DOHH2 (cell line): ENCODE data around the gene TPCN1.
A peak's percentile ranks its signal among the peaks of the same experiment; 100 is the strongest.

Experiments used
- H3F3A ChIP-seq: fragments of 200-600 bp; sonication (generic), shearing (Covaris generic); 2 replicates; pipeline ENCODE4 v1.6.0; 2016; ENCODE audit warnings: antibody characterized with exemption, mild to moderate bottlenecking; ENCODE audit not compliant: control insufficient read depth, insufficient read depth
- H3K27ac ChIP-seq: fragments of 200-600 bp; sonication (generic); 2 replicates; pipeline ENCODE4 v1.5.1; 2014; ENCODE audit warnings: low read depth, mild to moderate bottlenecking, low read length, moderate library complexity
- H3K27me3 ChIP-seq: fragments of 200-600 bp; sonication (generic); 2 replicates; pipeline ENCODE4 v1.6.1; 2014; ENCODE audit warnings: mild to moderate bottlenecking, low read length, mixed read lengths; ENCODE audit not compliant: control insufficient read depth
- H3K36me3 ChIP-seq: fragments of 200-600 bp; sonication (generic); 2 replicates; pipeline ENCODE4 v1.6.1; 2014; ENCODE audit warnings: mild to moderate bottlenecking, low read length, moderate library complexity, mixed read lengths; ENCODE audit not compliant: control insufficient read depth
- H3K4me1 ChIP-seq: fragments of 200-600 bp; sonication (generic); 2 replicates; pipeline ENCODE4 v1.6.1; 2014; ENCODE audit warnings: mild to moderate bottlenecking, low read length, mixed read lengths; ENCODE audit not compliant: control insufficient read depth
- H3K4me2 ChIP-seq: fragments of 200-600 bp; sonication (generic); 2 replicates; pipeline ENCODE4 v1.6.0; 2014; ENCODE audit warnings: mild to moderate bottlenecking, low read length, moderate library complexity
- H3K4me3 ChIP-seq: fragments of 200-600 bp; sonication (generic); 2 replicates; pipeline ENCODE4 v1.5.1; 2014; ENCODE audit warnings: mild to moderate bottlenecking, low read length, mixed read lengths
- H3K79me2 ChIP-seq: fragments of 200-600 bp; sonication (generic); 2 replicates; pipeline ENCODE4 v1.6.1; 2014; ENCODE audit warnings: mild to moderate bottlenecking, low read length, mixed read lengths; ENCODE audit not compliant: control insufficient read depth
- H3K9me2 ChIP-seq: fragments of 200-600 bp; sonication (generic); replicated peaks from 2 replicates; pipeline ENCODE4 v1.6.1; 2014; ENCODE audit warnings: mild to moderate bottlenecking, low read length, mixed read lengths; ENCODE audit not compliant: control insufficient read depth
- H3K9me3 ChIP-seq: fragments of 200-600 bp; sonication (generic); 2 replicates; pipeline ENCODE4 v1.6.1; 2014; ENCODE audit warnings: antibody characterized with exemption, low read length, mixed read lengths; ENCODE audit not compliant: control insufficient read depth, insufficient read depth
- H4K20me1 ChIP-seq: fragments of 200-600 bp; sonication (generic); 2 replicates; pipeline ENCODE4 v1.6.0; 2014; ENCODE audit warnings: low read depth, mild to moderate bottlenecking, antibody characterized with exemption, low read length, moderate library complexity; ENCODE audit not compliant: control insufficient read depth, insufficient read depth
- CTCF ChIP-seq: fragments of 200-600 bp; sonication (generic); IDR thresholded peaks from one replicate; pipeline ENCODE4 v1.5.1; 2014; ENCODE audit warnings: antibody characterized with exemption, mild to moderate bottlenecking, low read depth, low read length; ENCODE audit not compliant: poor library complexity, severe bottlenecking
- EZH2phosphoT487 ChIP-seq: fragments of 200-600 bp; sonication (generic); IDR thresholded peaks from 2 replicates; pipeline ENCODE4 v1.6.1; 2017; ENCODE audit warnings: borderline replicate concordance, mild to moderate bottlenecking, antibody characterized with exemption, low read length, moderate library complexity, mixed read lengths

TPCN1 gene

GRCh38 chr12:113239811-113240331 is 18.6 kb downstream of the TPCN1 start:
- Histone ChIP-seq H3K79me2 (peaks cover 95% of the 10 kb centered on the region), H3K9me2 (no peaks in the 10 kb centered on the region), H4K20me1 (peaks cover 12% of the 10 kb centered on the region), H3K27me3 (no peaks in the 10 kb centered on the region), H3K36me3 (peaks cover 91% of the 10 kb centered on the region), H3K9me3 (no peaks in the 10 kb centered on the region), H3F3A (peaks cover 11% of the 10 kb centered on the region), H3K4me2 (peak overlapping the region; percentile 51), H3K27ac (peak overlapping the region; percentile 57), H3K4me3 (peak overlapping the region; percentile 40), H3K4me1 (peaks cover 63% of the 10 kb centered on the region)
- TF ChIP-seq CTCF (no peak), EZH2phosphoT487 (no peak)

- peaks cover 11% of the 10 kb centered on the region for H3F3A ChIP-seq
- no peaks in the 10 kb centered on the region for H3K27me3 ChIP-seq
- peak overlapping the region; percentile 57 for H3K27ac ChIP-seq
- peaks cover 91% of the 10 kb centered on the region for H3K79me2 ChIP-seq
- H4K20me1 ChIP-seq = peaks cover 12% of the 10 kb centered on the region
- H3K4me3 ChIP-seq = peak overlapping the region; percentile 40
- H3K4me1 ChIP-seq = peaks cover 58% of the 10 kb centered on the region
- H3K9me3 ChIP-seq = no peaks in the 10 kb centered on the region
- H3K4me2 ChIP-seq = peak overlapping the region; percentile 51
- TF ChIP-seq CTCF = no peak
- no peak for TF ChIP-seq EZH2phosphoT487
- no peaks in the 10 kb centered on the region for H3K9me2 ChIP-seq
- peaks cover 87% of the 10 kb centered on the region for H3K36me3 ChIP-seq
Measured at GRCh38 chr12:113240395-113240794, 19.1 kb downstream of the TPCN1 start.

GRCh38 chr12:113241191-113242025 is 20.1 kb downstream of the TPCN1 start:
- no peak for TF ChIP-seq EZH2phosphoT487
- H3F3A ChIP-seq = peaks cover 11% of the 10 kb centered on the region
- H4K20me1 ChIP-seq = peaks cover 12% of the 10 kb centered on the region
- H3K4me2 ChIP-seq = no peak overlapping the region
- H3K79me2 ChIP-seq = peaks cover 89% of the 10 kb centered on the region
- H3K4me3 ChIP-seq = no peak overlapping the region
- no peak overlapping the region for H3K27ac ChIP-seq
- H3K9me2 ChIP-seq = no peaks in the 10 kb centered on the region
- H3K4me1 ChIP-seq = peaks cover 48% of the 10 kb centered on the region
- no peaks in the 10 kb centered on the region for H3K9me3 ChIP-seq
- H3K27me3 ChIP-seq = no peaks in the 10 kb centered on the region
- H3K36me3 ChIP-seq = peaks cover 86% of the 10 kb centered on the region

- Histone ChIP-seq H3K27me3 (no peaks in the 10 kb centered on the region), H3K9me2 (no peaks in the 10 kb centered on the region), H4K20me1 (peaks cover 12% of the 10 kb centered on the region), H3K4me2 (no peak overlapping the region), H3F3A (peaks cover 11% of the 10 kb centered on the region), H3K4me1 (peaks cover 42% of the 10 kb centered on the region), H3K4me3 (no peak overlapping the region), H3K79me2 (peaks cover 89% of the 10 kb centered on the region), H3K27ac (no peak overlapping the region), H3K36me3 (peaks cover 86% of the 10 kb centered on the region), H3K9me3 (no peaks in the 10 kb centered on the region)
- TF ChIP-seq EZH2phosphoT487 (no peak), CTCF (no peak)
Measured at GRCh38 chr12:113242026-113242418, 20.8 kb downstream of the TPCN1 start.
